Cardiac muscle cell (in vitro differentiated cells and primary cell): ENCODE data around the gene CRNKL1. TPM values are rescaled to one million over a fixed set of nuclear protein-coding genes. Genes with fewer than 3 reads are reported as not detected.

Source experiments
- DNase-seq, 2 donors: peaks; one replicate each; pipeline versions ENCODE4 v3.0.0 to v3.0.0-alpha.2; 2010 to 2017; ENCODE audit warnings: low read depth in 1 of 2, low spot score in 1 of 2
- H3K27ac ChIP-seq: fragments of 200-600 bp; sonication (generic); 2 replicates; pipeline ENCODE4 v1.5.1; 2016
- H3K27me3 ChIP-seq: fragments of 200-600 bp; sonication (generic); 2 replicates; pipeline ENCODE4 v1.6.0; 2016; ENCODE audit warnings: control low read depth
- H3K36me3 ChIP-seq: fragments of 200-600 bp; sonication (generic); 2 replicates; pipeline ENCODE4 v1.5.1; 2016; ENCODE audit warnings: control low read depth
- H3K4me1 ChIP-seq: fragments of 200-600 bp; sonication (generic); 2 replicates; pipeline ENCODE4 v1.8.1; 2017; ENCODE audit warnings: low read depth, mild to moderate bottlenecking, mixed run types
- H3K4me3 ChIP-seq: fragments of 200-600 bp; sonication (generic); 2 replicates; pipeline ENCODE4 v1.5.1; 2016; ENCODE audit warnings: mild to moderate bottlenecking
- H3K9me3 ChIP-seq: fragments of 200-600 bp; sonication (generic); 2 replicates; pipeline ENCODE4 v1.5.1; 2017; ENCODE audit warnings: low read depth, mild to moderate bottlenecking, control low read depth
- polyA plus RNA-seq: library from polyadenylated mRNA; unstranded; fragments of >200 nt; fragmentation: Nextera tagmentation; extraction: Ambion mirVana; gene quantifications from 2 replicates; pipeline ENCODE4 v1.2.1, GENCODE V29; 2016
- total RNA-seq: library from RNA; depleted of rRNA; stranded (reverse); fragments of >200 nt; gene quantifications from 2 replicates; pipeline ENCODE4 v1.2.3, GENCODE V29; 2016
- TF ChIP-seq, protein P1 (sequence below): IDR thresholded peaks from 2 replicates; pipeline ENCODE4 v1.5.1; 2012; ENCODE audit warnings: low read depth, mild to moderate bottlenecking, low read length

The CRNKL1 gene
- total and polyA plus RNA-seq, 2 experiments from 2014 or later: 16.4 to 24.8 TPM

DNA sequence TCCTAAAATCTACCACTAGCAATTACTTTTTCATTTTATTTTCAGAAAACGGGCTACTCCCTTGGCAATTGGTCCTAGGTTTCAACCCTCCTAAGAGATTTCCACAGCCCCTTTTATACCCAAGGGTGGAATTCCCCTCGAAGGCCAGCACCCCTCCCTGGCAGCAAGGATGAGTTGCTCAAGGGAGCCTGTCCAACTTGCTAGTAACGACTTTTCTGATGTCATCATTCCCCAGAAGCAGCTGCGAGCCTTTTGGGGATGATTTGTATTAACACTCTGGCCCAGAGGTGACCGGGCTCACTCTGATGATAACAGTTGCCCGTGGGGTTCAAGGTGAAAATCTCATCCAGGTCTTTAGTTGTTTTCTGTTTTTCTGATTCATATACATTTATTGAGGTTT is 65.8 kb downstream of the CRNKL1 start:
- H3K9me3 ChIP-seq: no peaks in the 10 kb centered on the region
- no peaks in the 10 kb centered on the region for H3K36me3 ChIP-seq
- no peaks in the 10 kb centered on the region for H3K27me3 ChIP-seq
- peak in 1 of 2 donors; percentile 63 for DNase-seq
- TF ChIP-seq, protein P1, sequence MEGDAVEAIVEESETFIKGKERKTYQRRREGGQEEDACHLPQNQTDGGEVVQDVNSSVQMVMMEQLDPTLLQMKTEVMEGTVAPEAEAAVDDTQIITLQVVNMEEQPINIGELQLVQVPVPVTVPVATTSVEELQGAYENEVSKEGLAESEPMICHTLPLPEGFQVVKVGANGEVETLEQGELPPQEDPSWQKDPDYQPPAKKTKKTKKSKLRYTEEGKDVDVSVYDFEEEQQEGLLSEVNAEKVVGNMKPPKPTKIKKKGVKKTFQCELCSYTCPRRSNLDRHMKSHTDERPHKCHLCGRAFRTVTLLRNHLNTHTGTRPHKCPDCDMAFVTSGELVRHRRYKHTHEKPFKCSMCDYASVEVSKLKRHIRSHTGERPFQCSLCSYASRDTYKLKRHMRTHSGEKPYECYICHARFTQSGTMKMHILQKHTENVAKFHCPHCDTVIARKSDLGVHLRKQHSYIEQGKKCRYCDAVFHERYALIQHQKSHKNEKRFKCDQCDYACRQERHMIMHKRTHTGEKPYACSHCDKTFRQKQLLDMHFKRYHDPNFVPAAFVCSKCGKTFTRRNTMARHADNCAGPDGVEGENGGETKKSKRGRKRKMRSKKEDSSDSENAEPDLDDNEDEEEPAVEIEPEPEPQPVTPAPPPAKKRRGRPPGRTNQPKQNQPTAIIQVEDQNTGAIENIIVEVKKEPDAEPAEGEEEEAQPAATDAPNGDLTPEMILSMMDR: no peak
- no peak overlapping the region for H3K27ac ChIP-seq
- H3K4me3 ChIP-seq: no peak overlapping the region
- H3K4me1 ChIP-seq: peaks cover 8% of the 10 kb centered on the region

Other genes starting within 250 kb of the CRNKL1 start
- gene NAA20, start 35.1 kb downstream of the CRNKL1 start, total RNA-seq: 40.6 and 41.4 TPM in 2 replicates
- gene NAA20, start 35.1 kb downstream of the CRNKL1 start, polyA plus RNA-seq: 142 and 145 TPM in 2 replicates
- gene CFAP61, start 66 bp upstream of the CRNKL1 start, total RNA-seq: not detected in 2 replicates
- 0.44 TPM in 1 of 2 replicates, not detected in the other for gene CFAP61, start 66 bp upstream of the CRNKL1 start, polyA plus RNA-seq